AML-193 (cell line): ENCODE results near the gene SIGLEC1.

ENCODE experiments used
- DNase-seq, 2 experiments: peaks; one replicate each; lab custom pipeline; 2025; lab: John Stamatoyannopoulos, UW

Gene SIGLEC1

GRCh38 chr20:3744806-3745685 lies 32.6 kb upstream of the SIGLEC1 start:
- no peak for DNase-seq

GRCh38 chr20:3744037-3744436 lies 31.6 kb upstream of the SIGLEC1 start:
- DNase-seq: no peak

DNA sequence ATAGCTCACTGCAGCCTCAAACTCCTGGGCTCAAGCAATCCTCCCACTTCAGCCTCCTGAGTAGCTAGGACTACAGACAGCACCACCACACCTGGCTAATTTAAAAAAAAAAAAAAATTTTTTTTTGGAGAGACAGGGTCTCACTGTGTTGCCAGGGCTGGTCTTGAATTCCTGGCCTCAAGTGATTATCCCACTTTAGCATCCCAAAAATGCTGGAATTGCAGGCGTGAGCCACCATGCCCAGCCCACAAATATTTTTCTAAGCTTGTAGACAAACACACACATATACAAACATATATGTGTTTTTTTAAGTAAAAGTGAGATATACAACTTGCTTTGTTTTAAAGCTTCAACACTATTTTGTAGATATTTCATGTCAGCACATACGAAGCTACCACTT lies 30.9 kb upstream of the SIGLEC1 start:
- DNase-seq: no peak

DNA sequence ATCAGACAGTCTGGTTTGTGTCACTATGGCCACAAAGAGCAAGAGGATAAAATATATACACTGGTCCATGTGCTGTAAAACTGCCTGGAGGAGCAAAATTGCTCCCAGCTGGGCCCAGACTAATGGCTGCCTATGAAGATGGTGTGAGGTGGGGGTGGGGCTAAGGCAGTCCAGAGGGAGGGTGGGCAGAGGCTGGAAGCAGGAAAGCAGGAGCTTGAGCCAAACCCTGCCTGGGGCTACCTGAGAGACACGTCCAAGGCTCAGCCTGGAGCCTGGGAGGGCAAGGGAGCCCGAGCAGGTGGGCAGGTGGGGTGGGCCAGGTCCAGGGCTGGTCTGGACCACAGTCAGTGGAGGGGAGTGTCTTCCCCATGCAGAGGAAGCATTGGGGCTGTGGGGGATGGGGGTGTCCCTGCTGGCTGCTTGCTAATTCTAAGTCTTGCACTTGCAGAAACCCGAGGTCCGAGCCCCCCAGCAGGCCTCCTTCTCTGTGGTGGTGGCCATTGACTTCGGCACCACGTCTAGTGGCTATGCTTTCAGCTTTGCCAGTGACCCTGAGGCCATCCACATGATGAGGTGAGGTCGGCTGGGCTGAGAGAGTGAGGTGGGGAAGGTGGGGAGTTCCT lies 29.5 kb upstream of the SIGLEC1 start:
- no peak for DNase-seq

GRCh38 chr20:3740615-3741301 lies 28.4 kb upstream of the SIGLEC1 start:
- no peak for DNase-seq

GRCh38 chr20:3739926-3740451 lies 27.6 kb upstream of the SIGLEC1 start:
- DNase-seq: no peak

- no peak for DNase-seq
These were observed 26.9 kb upstream of the SIGLEC1 start for GRCh38 chr20:3739054-3739925.

DNA sequence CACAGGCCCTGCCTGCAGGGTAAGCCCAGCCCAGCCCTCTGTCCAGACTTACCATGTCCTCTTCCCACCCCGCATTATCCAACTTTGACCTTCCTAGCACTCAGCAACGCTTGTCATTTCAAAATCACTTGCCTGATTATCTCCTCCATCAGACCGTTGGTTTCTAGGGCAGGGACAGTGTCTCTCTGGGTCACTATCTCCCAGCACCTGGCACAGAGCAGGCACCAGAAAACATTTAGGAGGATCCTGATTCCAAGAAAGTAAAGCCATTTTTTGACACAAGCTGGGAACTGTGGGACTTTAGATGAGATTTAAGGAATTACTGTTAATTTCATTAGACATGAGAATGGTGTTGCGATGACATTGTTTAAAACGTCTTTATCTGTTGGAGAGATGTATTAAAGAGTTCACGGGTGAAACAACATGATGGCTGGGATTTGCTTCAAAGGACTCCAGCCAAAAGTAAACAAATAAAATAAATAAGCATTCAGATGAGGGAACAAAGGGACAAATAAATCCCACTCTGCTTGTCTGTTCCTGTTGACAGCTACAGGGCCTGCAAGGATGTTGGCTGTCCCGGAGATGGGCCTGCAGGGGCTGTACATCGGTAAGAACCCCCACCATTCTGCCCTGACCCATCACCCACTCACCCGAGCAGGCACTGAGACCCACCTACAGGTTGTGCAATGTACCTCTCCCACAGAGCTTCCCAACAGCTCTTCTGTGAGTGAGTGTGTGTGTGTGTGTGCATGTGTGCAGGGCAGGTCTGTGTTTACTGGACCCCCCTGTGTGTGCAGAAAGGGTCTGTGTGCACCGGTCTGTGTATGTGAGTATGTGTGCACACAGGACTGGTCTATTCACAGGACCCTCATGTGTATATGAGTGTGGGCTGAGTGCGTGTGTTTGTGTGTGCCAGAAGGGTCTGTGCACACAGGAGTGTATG lies 26.0 kb upstream of the SIGLEC1 start:
- no peak for DNase-seq

DNA sequence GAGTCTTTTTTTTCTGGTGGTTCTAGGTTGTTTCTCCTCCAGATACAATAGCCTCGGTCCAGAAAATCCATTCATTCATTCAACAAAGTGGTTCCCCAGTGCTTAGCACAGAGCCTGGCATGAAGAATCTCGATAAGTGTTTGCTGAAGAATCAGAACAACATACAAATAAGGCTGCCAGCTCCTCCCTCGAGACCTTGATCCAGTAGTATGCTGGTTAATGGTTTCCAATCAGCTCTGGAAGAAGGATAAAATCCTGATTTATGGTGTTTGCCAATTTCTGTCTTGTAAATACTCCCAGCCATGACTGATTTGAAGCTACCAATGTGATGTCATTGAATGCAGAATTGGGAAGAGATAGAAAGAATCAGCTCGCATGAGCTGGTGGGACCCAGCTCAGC lies 23.4 kb upstream of the SIGLEC1 start:
- no peak for DNase-seq

GRCh38 chr20:3734111-3734843 lies 21.9 kb upstream of the SIGLEC1 start:
- no peak for DNase-seq

DNA sequence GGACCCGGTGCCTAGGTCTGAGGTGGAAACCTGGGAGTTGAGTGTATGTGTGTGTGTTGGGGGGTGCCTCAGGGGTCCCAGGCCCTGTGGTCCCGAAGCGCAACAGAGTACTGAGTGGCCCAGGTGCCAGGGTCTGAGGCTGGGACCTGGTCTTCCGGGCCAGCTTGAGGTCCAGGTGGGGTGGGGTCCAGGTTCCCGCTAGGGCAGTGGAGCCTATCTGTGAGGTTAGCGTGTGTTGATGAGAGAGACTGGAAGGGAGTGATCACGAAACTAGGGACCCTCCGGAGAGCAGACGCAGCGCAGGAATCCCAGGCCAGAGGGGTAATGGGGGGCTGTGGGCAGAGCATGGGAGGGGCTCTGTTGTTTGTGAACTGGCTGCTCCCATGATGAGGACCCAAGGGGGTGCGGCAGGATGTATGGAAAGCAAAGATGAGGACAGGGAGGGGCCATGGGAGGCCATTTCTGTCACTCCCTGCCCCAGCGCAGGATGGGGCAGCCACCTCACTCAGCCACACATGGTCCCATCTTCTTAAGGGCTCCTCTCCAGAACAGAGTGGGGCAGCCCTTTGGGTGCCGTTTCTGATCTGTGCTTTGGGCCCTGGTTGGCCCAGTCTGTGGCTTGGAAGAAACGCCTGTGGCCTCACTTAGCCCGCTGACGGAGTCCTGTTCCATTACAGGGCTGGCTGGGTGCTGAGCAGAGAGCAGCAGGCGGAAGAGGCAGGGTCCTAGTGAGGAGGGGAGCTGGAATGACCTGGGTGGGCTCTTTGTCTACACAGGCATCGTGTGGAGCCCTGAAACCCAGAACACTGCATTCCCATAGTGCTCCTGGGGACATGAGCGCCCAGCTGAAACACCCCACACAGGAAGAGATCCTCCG lies 21.0 kb upstream of the SIGLEC1 start:
- DNase-seq: no peak

GRCh38 chr20:3732327-3733118 lies 20.1 kb upstream of the SIGLEC1 start, which contains the start of gene HSPA12B:
HSPA12B (plus strand) TSS chr20:3732685; CDS start chr20:3738675, 5,990 bp downstream.
- no peak for DNase-seq

DNA sequence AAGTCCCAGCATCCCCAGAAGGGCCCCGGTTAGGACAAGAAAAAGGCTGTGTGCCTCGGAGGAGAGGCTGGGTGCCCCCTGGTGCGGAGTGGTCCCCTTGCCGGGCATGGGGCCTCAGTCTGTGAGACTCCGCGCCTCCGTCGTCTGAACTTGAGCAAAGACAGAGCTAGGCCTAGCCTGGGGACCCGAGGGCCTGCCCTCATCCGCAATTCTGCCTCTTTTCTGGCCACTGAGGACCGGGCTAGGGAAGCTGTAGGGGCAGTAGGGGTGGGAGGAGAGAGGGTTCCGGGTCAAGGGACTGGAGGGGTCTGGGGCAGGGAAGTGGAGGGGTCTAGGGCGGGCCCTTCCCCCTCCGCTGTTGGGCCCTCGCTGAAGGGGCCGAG lies 19.5 kb upstream of the SIGLEC1 start:
- no peak for DNase-seq

DNA sequence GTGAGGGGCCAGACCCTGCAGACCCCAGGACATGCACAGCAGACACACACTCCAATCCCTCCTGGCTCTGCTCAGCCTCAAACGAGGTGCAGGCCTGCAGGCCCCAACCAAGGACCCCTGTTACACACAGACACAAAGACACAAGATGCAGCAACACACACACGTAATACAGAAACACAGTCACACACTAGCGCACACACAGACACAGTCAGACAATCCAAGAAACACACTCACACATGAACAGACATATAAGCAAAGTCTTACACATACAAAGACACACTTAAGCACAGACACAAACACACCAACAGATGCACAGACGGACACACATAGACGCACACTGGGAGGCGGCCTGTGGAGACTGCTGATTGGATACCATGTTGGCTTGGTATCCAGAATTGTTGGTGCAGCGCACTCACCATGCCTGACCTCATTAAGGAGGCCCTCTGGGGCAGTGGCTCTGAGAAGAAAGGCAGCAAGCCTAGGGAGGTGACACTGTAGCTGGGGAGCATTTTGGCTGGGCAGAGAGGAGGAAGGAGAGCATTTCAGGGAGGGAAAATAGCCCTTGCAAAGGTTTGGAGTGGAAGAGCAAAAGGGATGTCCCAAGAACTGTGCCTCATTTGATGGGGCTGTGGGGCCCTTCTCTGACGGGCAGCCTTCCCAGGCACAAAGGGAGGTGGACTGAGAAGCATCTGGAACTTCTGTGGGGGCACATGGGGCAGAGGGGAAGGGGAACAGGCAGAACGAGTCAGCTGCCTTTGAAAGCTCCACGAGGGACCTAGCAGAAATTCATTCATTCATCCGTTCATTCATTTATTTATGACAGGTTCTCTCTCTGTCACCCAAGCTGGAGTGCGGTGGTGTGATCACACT lies 18.6 kb upstream of the SIGLEC1 start:
- DNase-seq: no peak

GRCh38 chr20:3729811-3730540 lies 17.6 kb upstream of the SIGLEC1 start:
- DNase-seq: no peak

DNA sequence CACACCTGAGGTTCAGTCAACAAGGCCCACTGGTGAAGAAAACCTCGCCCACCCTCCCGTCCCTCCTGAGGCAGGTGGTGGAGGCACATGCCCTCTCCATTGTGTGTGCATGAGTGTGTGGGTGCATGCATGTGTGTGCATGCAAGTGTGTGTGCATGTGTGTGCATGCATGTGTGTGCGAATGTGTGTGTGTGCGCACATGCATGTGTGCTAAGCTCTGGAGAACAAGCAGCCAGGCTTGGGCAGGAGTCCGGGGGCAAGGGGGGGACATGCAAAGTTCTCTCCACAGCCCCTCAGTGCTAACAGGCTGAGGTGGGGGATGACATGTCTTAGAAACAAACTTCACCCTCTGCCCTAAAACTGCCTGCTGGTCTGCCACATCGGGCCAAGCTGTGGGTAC lies 17.0 kb upstream of the SIGLEC1 start:
- no peak for DNase-seq
